ENCODE results near the gene CRIM1. TPM values are rescaled to one million over a fixed set of nuclear protein-coding genes. Genes with fewer than 3 reads are reported as not detected.

CRIM1 gene
- polyA plus RNA-seq, 2 of the 4 experiments (the other 2 are of a cell fraction): 127 to 208 TPM

GRCh38 chr2:36483290-36483689 is 127.7 kb downstream of the CRIM1 start:
- no peak for ATAC-seq
- Histone ChIP-seq H3K4me1 (peaks cover 99% of the 10 kb centered on the region), H3K27ac (peak overlapping the region; percentile 84 to 87), H3K9me3 (no peaks in the 10 kb centered on the region), H3K4me2 (peak overlapping the region; percentile 50), H3K4me3 (no peak overlapping the region)
- no peak for FAIRE-seq
- no peak for DNase-seq (ENCODE audit: low read depth in 1 of 2, low spot score in 1 of 2)
- CTCF ChIA-PET: interaction anchor here (1.0 to 5.4 kb wide), 6 partner anchors 8 to 131 kb away, joined by 3 to 30 read pairs (median 4); partner anchors contain the start of gene CRIM1
- POLR2A ChIA-PET: no interaction called here
- TF ChIP-seq KDM5A (IDR thresholded peaks at IDR 0.05): no peak
- TF ChIP-seq BHLHE40 (IDR thresholded peaks at IDR 0.05; ENCODE audit: low read depth, low read length): no peak
- no peak for TF ChIP-seq SREBF2 (IDR thresholded peaks at IDR 0.05)
- TF ChIP-seq USF2 (IDR thresholded peaks at IDR 0.05): no peak
- no peak for TF ChIP-seq POLR2A (IDR thresholded peaks at IDR 0.05; ENCODE audit: low read length)
- no peak for TF ChIP-seq CBX2 (IDR thresholded peaks at IDR 0.05; ENCODE audit: borderline replicate concordance, low read depth)
- no peak for TF ChIP-seq EHF (CRISPR knock-in tag; IDR thresholded peaks at IDR 0.05)
- no peak for TF ChIP-seq HOXB5 (CRISPR knock-in tag; IDR thresholded peaks at IDR 0.05)
- no peak for TF ChIP-seq PBX3 (IDR thresholded peaks at IDR 0.05)
- TF ChIP-seq MAX (IDR thresholded peaks at IDR 0.05): no peak
- TF ChIP-seq FOSL2 (IDR thresholded peaks at IDR 0.05): no peak
- no peak for TF ChIP-seq FOSL2 (CRISPR knock-in tag; IDR thresholded peaks at IDR 0.05)
- TF ChIP-seq ELK1 (IDR thresholded peaks at IDR 0.05; ENCODE audit: low read depth, low read length): no peak
- TF ChIP-seq MYC (IDR thresholded peaks at IDR 0.05; ENCODE audit: borderline replicate concordance, low read length): no peak
- no peak for TF ChIP-seq CEBPB (IDR thresholded peaks at IDR 0.05)
- no peak for TF ChIP-seq GATA3 (IDR thresholded peaks at IDR 0.05; ENCODE audit: borderline replicate concordance)
- 94% methylated on average over 4 of the region's 4 CpGs for WGBS (ENCODE audit: missing lambda C conversion rate)

GRCh38 chr2:36484454-36484853 is 128.9 kb downstream of the CRIM1 start:
- 84% methylated on average over 4 of the region's 4 CpGs for WGBS (ENCODE audit: missing lambda C conversion rate)
- no peak overlapping the region for H3K4me3 ChIP-seq
- H3K9me3 ChIP-seq: no peaks in the 10 kb centered on the region
- POLR2A ChIA-PET: no interaction called here
- CTCF ChIA-PET: interaction anchor here (1.0 to 5.4 kb wide), 9 partner anchors 22 to 180 kb away, joined by 3 to 30 read pairs (median 4); partner anchors contain the start of gene CRIM1
- FAIRE-seq (no peak), DNase-seq (ENCODE audit: low read depth in 1 of 2, low spot score in 1 of 2) (no peak), ATAC-seq (no peak)
- H3K27ac ChIP-seq: peak overlapping the region; percentile 84 to 87
- TF ChIP-seq ATOH8 (CRISPR knock-in tag; IDR thresholded peaks at IDR 0.05; ENCODE audit: low read depth) (no peak), MAFK (IDR thresholded peaks at IDR 0.05; ENCODE audit: partially characterized antibody) (peak; percentile 82)
- peaks cover 99% of the 10 kb centered on the region for H3K4me1 ChIP-seq
- peak overlapping the region; percentile 80 for H3K4me2 ChIP-seq

- FAIRE-seq (no peak), DNase-seq (ENCODE audit: low read depth in 1 of 2, low spot score in 1 of 2) (peak in 1 of 2 experiments; percentile 76), ATAC-seq (peak; percentile 52 to 66)
- ChIA-PET POLR2A (interaction anchor here (1.1 kb wide), 1 partner anchor 118 kb away, joined by 3 read pairs; no protein-coding TSS in a partner anchor), CTCF (interaction anchor here (1.0 to 5.4 kb wide), 7 partner anchors 8 to 179 kb away, joined by 3 to 30 read pairs (median 5); partner anchors contain the start of gene CRIM1)
- 0 out of 3 replicates have a peak overlapping the region, but pooled peaks have one; percentile 0 for H3K4me3 ChIP-seq
- 5% methylated on average over 4 of the region's 4 CpGs for WGBS (ENCODE audit: missing lambda C conversion rate)
- peaks cover 99% of the 10 kb centered on the region for H3K4me1 ChIP-seq
- H3K9me3 ChIP-seq: no peaks in the 10 kb centered on the region
- peak overlapping the region; percentile 84 to 87 for H3K27ac ChIP-seq
- H3K4me2 ChIP-seq: peak overlapping the region; percentile 80
- TF ChIP-seq SMC3 (IDR thresholded peaks at IDR 0.05) (no peak), CHD2 (IDR thresholded peaks at IDR 0.05; ENCODE audit: low read length, partially characterized antibody) (no peak), TP53 (CRISPR knock-in tag; IDR thresholded peaks at IDR 0.05) (no peak), SREBF2 (IDR thresholded peaks at IDR 0.05) (no peak), GATA3 (IDR thresholded peaks at IDR 0.05; ENCODE audit: borderline replicate concordance) (peak; percentile 86), HES2 (IDR thresholded peaks at IDR 0.05) (no peak), EP300 (IDR thresholded peaks at IDR 0.05) (peak; percentile 76 to 82; a peak in 4 of 5 replicates), BHLHE40 (IDR thresholded peaks at IDR 0.05; ENCODE audit: low read depth, low read length) (no peak), CEBPB (IDR thresholded peaks at IDR 0.05) (peak; percentile 52 to 85; a peak in 3 of 4 replicates), E2F6 (IDR thresholded peaks at IDR 0.05; ENCODE audit: borderline replicate concordance, low read depth) (no peak), POLR2AphosphoS2 (conservative IDR thresholded peaks at IDR 0.05; ENCODE audit: low read length) (no peak), JUN (IDR thresholded peaks at IDR 0.05) (peak in 1 of 2 experiments; percentile 59; a peak in 2 of 5 replicates), MAX (IDR thresholded peaks at IDR 0.05) (peak; percentile 47), RNF2 (IDR thresholded peaks at IDR 0.05; ENCODE audit: borderline replicate concordance, low read depth) (no peak), BCL3 (IDR thresholded peaks at IDR 0.05) (0 out of 3 replicates have a peak, but pooled peaks have one; percentile 41), JUNB (IDR thresholded peaks at IDR 0.05) (peak; percentile 67)
Measured at GRCh38 chr2:36485521-36485920, 129.9 kb downstream of the CRIM1 start.
